Measurements from ENCODE around the gene FGD5.
A peak's percentile ranks its signal among the peaks of the same experiment; 100 is the strongest.
"Not testable (repeated sequence)": the region's sequence is repeated elsewhere in the genome, so short reads cannot be mapped to it uniquely, and the experiment has no call there.

Gene FGD5

GRCh38 chr3:14808025-14808424 lies 10.7 kb upstream of the FGD5 start:
- DNase-seq: no peak

- no peak for DNase-seq
Observed at GRCh38 chr3:14808502-14809266, 10.1 kb upstream of the FGD5 start.

- not testable (repeated sequence) for DNase-seq
Observed at GRCh38 chr3:14809611-14810010, 9.2 kb upstream of the FGD5 start.

GRCh38 chr3:14810070-14810791 lies 8.5 kb upstream of the FGD5 start:
- peak; percentile 60 for DNase-seq

GRCh38 chr3:14810801-14811661 lies 7.7 kb upstream of the FGD5 start:
- peak; percentile 54 for DNase-seq

GRCh38 chr3:14811684-14812083 lies 7.1 kb upstream of the FGD5 start:
- DNase-seq: peak; percentile 28

- no peak for DNase-seq
Observed at GRCh38 chr3:14812196-14812790, 6.5 kb upstream of the FGD5 start.

- no peak for DNase-seq
Observed at GRCh38 chr3:14814411-14814871, 4.3 kb upstream of the FGD5 start.

- DNase-seq: no peak
Observed at GRCh38 chr3:14816359-14816758, 2.4 kb upstream of the FGD5 start.

GRCh38 chr3:14819671-14820070 lies 909 bp downstream of the FGD5 start:
- DNase-seq: no peak

GRCh38 chr3:14820156-14820555 lies 1.4 kb downstream of the FGD5 start:
- DNase-seq: no peak

- no peak for DNase-seq
Observed at GRCh38 chr3:14821151-14821550, 2.4 kb downstream of the FGD5 start.

- DNase-seq: no peak
Observed at GRCh38 chr3:14822134-14822533, 3.4 kb downstream of the FGD5 start.

- DNase-seq: no peak
Observed at GRCh38 chr3:14822670-14823390, 4.1 kb downstream of the FGD5 start.

GRCh38 chr3:14823393-14823792 lies 4.6 kb downstream of the FGD5 start:
- no peak for DNase-seq

GRCh38 chr3:14823910-14824629 lies 5.3 kb downstream of the FGD5 start:
- no peak for DNase-seq

- DNase-seq: no peak
Observed at GRCh38 chr3:14824646-14825045, 5.9 kb downstream of the FGD5 start.

GRCh38 chr3:14826069-14826468 lies 7.3 kb downstream of the FGD5 start:
- no peak for DNase-seq

- no peak for DNase-seq
Observed at GRCh38 chr3:14827776-14828175, 9.0 kb downstream of the FGD5 start.

- DNase-seq: no peak
Observed at GRCh38 chr3:14829811-14830210, 11.0 kb downstream of the FGD5 start.

- DNase-seq: no peak
Observed at GRCh38 chr3:14831916-14832450, 13.2 kb downstream of the FGD5 start.

Data from eye (tissue), 1 donor.